GM06990 (cell line): ENCODE data around the gene ACTN1.

Source experiments
- DNase-seq: peaks from one replicate; pipeline ENCODE4 v3.0.0-alpha.2; 2011; ENCODE audit not compliant: insufficient read length; ENCODE audit errors: extremely low read depth
- H3K27me3 ChIP-seq: replicated peaks from 2 replicates; pipeline ENCODE4 v1.6.0; 2011; ENCODE audit warnings: low read length; ENCODE audit not compliant: control insufficient read depth, insufficient read depth
- H3K36me3 ChIP-seq: 2 replicates; pipeline ENCODE4 v1.5.1; 2011; ENCODE audit warnings: low read length; ENCODE audit not compliant: control insufficient read depth, insufficient read depth
- H3K4me3 ChIP-seq: replicated peaks from 2 replicates; pipeline ENCODE4 v1.5.1; 2011; ENCODE audit warnings: low read depth, mild to moderate bottlenecking, control low read depth, low read length
- TF ChIP-seq, protein P1 (sequence below): IDR thresholded peaks from 2 replicates; pipeline ENCODE4 v1.5.1; 2011; ENCODE audit warnings: low read length, control low read depth, mild to moderate bottlenecking, inconsistent platforms; ENCODE audit not compliant: insufficient read depth, poor library complexity, severe bottlenecking

ACTN1 gene

DNA sequence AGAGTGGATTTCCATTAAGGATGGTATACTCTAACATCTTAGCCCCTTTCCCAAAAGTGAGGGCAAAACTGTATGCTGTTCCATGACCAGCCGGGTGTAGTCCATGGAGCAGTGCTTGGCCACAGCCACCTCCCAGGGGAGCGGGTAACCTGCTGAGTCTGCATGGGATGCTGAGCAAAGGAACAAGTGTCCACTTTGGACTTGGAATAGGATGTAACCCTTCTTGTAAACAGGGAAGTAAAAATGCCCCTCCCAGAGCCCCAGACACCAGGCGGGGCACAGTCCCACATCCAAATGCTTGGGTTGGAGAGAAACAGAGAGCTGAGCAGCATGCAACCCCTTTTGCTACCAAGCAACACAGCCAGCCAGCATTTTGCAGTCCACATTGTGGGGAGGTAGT lies 65.6 kb downstream of the ACTN1 start:
- Histone ChIP-seq H3K27me3 (no peaks in the 10 kb centered on the region), H3K36me3 (no peaks in the 10 kb centered on the region)
- TF ChIP-seq, protein P1, sequence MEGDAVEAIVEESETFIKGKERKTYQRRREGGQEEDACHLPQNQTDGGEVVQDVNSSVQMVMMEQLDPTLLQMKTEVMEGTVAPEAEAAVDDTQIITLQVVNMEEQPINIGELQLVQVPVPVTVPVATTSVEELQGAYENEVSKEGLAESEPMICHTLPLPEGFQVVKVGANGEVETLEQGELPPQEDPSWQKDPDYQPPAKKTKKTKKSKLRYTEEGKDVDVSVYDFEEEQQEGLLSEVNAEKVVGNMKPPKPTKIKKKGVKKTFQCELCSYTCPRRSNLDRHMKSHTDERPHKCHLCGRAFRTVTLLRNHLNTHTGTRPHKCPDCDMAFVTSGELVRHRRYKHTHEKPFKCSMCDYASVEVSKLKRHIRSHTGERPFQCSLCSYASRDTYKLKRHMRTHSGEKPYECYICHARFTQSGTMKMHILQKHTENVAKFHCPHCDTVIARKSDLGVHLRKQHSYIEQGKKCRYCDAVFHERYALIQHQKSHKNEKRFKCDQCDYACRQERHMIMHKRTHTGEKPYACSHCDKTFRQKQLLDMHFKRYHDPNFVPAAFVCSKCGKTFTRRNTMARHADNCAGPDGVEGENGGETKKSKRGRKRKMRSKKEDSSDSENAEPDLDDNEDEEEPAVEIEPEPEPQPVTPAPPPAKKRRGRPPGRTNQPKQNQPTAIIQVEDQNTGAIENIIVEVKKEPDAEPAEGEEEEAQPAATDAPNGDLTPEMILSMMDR: no peak

DNA sequence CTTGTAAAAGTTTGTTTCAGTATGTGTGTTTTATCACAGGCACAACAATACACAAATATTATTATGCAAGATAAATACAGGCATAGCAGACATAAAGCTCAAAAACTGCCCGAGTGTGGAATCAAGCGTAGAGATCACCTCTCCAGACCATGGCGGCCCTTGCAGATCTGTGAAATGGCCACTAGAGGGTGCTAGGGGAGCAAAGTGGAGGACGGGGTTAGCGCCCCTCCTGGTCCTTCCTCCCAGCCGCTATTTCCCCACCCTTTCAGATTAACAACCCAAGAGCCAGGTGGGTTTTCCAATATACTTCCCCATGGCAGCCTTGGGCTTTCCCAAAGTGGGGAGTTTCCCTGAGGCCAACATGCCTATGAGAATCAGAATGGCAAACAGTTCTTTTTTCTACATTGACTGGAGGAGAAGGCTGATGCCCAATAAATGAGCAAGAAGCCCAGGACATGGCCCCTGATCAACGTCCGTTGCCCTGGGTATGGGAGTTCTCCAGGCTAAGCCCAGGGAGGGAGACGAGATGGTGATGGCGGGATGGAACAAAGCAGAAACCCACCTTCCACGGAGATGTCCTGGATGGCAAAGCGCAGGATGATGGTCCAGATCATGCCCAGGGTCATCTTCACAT lies 67.4 kb downstream of the ACTN1 start:
- Histone ChIP-seq H3K27me3 (no peaks in the 10 kb centered on the region), H3K4me3 (no peak overlapping the region), H3K36me3 (no peaks in the 10 kb centered on the region)
- no peak for DNase-seq
- TF ChIP-seq, protein P1: peak; percentile 99

More for the DNA sequence above, 65.6 kb downstream of the ACTN1 start:
- no peak overlapping the region for H3K4me3 ChIP-seq
- DNase-seq: no peak

DNA sequence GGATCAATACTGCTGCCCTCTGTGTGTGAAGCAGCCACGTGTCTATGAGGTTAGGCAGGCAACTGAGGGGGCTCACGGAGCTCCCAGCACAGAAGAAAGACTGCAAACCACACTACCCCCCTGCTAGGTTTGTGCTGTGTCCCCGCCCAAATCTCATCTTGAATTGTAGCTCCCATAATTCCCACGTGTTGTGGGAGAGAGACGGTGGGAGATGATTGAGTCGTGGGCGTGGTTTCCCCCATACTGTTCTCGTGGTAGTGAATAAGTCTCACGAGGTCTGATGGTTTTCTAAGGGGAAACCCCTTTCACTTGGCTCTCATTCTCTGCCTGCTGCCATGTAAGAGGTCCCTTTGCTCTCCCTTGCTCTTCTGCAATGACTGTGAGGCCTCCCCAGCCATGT lies 68.6 kb downstream of the ACTN1 start:
- TF ChIP-seq, protein P1: no peak
- Histone ChIP-seq H3K4me3 (no peak overlapping the region), H3K36me3 (no peaks in the 10 kb centered on the region), H3K27me3 (no peaks in the 10 kb centered on the region)
- DNase-seq: no peak

DNA sequence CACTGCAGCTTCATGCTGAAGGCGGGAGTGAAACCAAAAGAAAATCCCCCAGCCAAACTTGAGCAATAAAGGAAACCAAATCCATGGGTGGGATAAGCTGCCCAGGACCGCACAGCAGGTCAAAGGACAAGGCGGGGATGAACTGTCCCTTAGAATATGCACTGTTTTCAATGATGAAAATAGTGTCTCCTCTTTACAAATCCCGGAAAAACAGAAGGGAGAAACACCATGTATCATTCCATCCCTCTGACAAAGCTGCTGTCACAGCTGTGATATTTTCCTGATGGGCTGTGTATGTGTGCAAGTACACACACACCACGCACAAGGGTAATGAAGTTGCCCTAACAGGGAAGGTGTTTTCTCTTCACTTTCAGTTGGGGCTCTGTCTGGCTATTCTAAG lies 70.3 kb downstream of the ACTN1 start:
- Histone ChIP-seq H3K4me3 (no peak overlapping the region), H3K27me3 (no peaks in the 10 kb centered on the region), H3K36me3 (no peaks in the 10 kb centered on the region)
- TF ChIP-seq, protein P1: no peak
- DNase-seq: no peak

DNA sequence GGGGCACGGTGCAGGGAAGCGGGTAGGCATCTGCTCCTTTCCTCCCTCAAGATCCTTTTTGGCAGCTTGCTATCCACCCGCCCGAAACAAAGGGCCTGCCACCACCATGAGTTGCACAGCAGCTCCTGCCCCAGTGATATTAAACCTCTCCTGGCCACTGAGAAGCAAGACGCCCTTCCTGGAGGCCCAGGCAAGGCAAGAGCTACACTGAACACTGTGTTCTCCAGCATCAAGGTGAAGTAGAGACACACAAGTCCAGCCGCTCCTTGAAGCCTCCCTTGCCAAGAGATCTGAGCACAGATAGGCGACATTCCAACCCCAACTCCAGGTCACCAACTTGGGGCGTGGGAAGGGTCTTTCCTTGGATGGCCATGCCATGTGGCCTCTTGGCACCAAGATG lies 70.9 kb downstream of the ACTN1 start:
- Histone ChIP-seq H3K36me3 (no peaks in the 10 kb centered on the region), H3K27me3 (no peaks in the 10 kb centered on the region), H3K4me3 (no peak overlapping the region)
- TF ChIP-seq, protein P1: no peak
- DNase-seq: no peak

DNA sequence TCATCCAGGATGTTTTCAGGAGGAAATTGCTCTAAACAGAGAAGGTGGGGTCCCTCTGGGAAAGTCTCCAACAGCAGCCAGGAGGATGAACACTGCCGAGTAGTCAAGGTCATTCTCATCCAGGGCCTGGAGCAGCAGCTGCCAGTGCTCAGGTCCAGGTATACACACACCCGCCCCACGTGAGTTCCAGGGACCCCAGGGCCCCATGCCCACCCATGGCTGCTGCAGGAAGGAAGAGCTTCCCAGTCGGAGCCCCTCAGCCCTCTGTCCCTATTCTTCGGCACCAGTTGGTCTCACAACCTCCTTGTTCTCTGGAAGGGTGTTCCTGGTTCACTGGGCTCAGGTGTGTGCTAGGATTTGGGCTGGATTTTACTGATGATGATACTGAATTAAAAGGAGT lies 72.7 kb downstream of the ACTN1 start:
- TF ChIP-seq, protein P1: no peak
- Histone ChIP-seq H3K27me3 (no peaks in the 10 kb centered on the region), H3K4me3 (no peak overlapping the region), H3K36me3 (no peaks in the 10 kb centered on the region)
- no peak for DNase-seq
